HL-60 (cell line): ENCODE measurements around the gene CDK15.

Experiments used
- CTCF ChIP-seq: IDR thresholded peaks from one replicate; pipeline ENCODE4 v1.5.1; 2011; ENCODE audit warnings: low read length, control low read depth, inconsistent platforms; ENCODE audit not compliant: insufficient read depth
- GABPA ChIP-seq: IDR thresholded peaks from 2 replicates; pipeline ENCODE4 v1.6.1; 2012; ENCODE audit warnings: low read depth
- POLR2AphosphoS5 ChIP-seq: IDR thresholded peaks from 2 replicates; pipeline ENCODE4 v1.6.1; 2012; ENCODE audit warnings: low read depth

- TF ChIP-seq CTCF, result no peak
- TF ChIP-seq POLR2AphosphoS5, result no peak
- TF ChIP-seq GABPA, result no peak
Observed at GRCh38 chr2:201786471-201786870, 19.9 kb upstream of the CDK15 start.
